Activated B cell treated with CpG ODN at 0.5 μM for 24 hours (primary cell): ENCODE measurements around the gene PAPPA. TPM values are rescaled to one million over a fixed set of nuclear protein-coding genes. Genes with fewer than 3 reads are reported as not detected.

ENCODE experiments used
- ATAC-seq: fragments of 200-7000 bp; cut with Tn5 transposase; one replicate; pipeline ENCODE4 v1.10.0; 2021; ENCODE audit warnings: low read depth, mild to moderate bottlenecking, moderate library complexity
- CTCF ChIA-PET: fragments of 350-600 bp; sonication (Branson Sonifier 250); formaldehyde crosslinking; loops from one replicate; lab custom pipeline; 2021; ENCODE audit warnings: antibody characterized with exemption; lab: Charles Lee
- POLR2A ChIA-PET: fragments of 350-600 bp; sonication (Branson Sonifier 250); formaldehyde crosslinking; loops from one replicate; lab custom pipeline; 2021; ENCODE audit warnings: antibody characterized with exemption; lab: Charles Lee
- DNase-seq: peaks from one replicate; pipeline ENCODE4 v3.0.0; 2022
- H3K27ac Mint-ChIP-seq: one replicate; pipeline ENCODE4 v1.8.0; 2020; ENCODE audit warnings: mixed read lengths
- H3K27me3 Mint-ChIP-seq: one replicate; pipeline ENCODE4 v1.8.0; 2021; ENCODE audit warnings: mixed read lengths
- H3K36me3 Mint-ChIP-seq: one replicate; pipeline ENCODE4 v1.8.0; 2021; ENCODE audit warnings: low read depth, mixed read lengths
- H3K4me1 Mint-ChIP-seq: one replicate; pipeline ENCODE4 v1.8.0; 2021; ENCODE audit warnings: mixed read lengths
- H3K4me3 Mint-ChIP-seq: one replicate; pipeline ENCODE4 v1.8.0; 2020; ENCODE audit warnings: mild to moderate bottlenecking, mixed read lengths
- H3K9me3 Mint-ChIP-seq: one replicate; pipeline ENCODE4 v1.8.0; 2020; ENCODE audit warnings: mixed read lengths
- CTCF ChIP-seq: fragments of 200-600 bp; IDR thresholded peaks from one replicate; pipeline ENCODE4 v1.8.0; 2022; ENCODE audit warnings: antibody characterized with exemption, mild to moderate bottlenecking
- intact Hi-C: fragments of 100-400 bp; cut with micrococcal nuclease; formaldehyde crosslinking; loops from one replicate; pipeline ENCODE4 v1.15.1; 2024
- total RNA-seq: library from RNA; stranded (reverse); gene quantifications from 2 replicates; pipeline ENCODE4 v1.2.3, GENCODE V29; 2022

PAPPA gene
- total RNA-seq, 1 donor from 2014 or later, result not detected

- no peaks in the 10 kb centered on the region for H3K4me1 Mint-ChIP-seq
- ATAC-seq (no peak), DNase-seq (no peak)
- no peaks in the 10 kb centered on the region for H3K36me3 Mint-ChIP-seq
- TF ChIP-seq CTCF, result no peak
- POLR2A ChIA-PET, result no interaction called here
- no peaks in the 10 kb centered on the region for H3K9me3 Mint-ChIP-seq
- peaks cover 2% of the 10 kb centered on the region for H3K27me3 Mint-ChIP-seq
- H3K4me3 Mint-ChIP-seq, result no peak overlapping the region
- intact Hi-C loops, result no loop called here
- H3K27ac Mint-ChIP-seq, result no peak overlapping the region
- CTCF ChIA-PET, result no interaction called here
Measured at GRCh38 chr9:116344416-116344815, 190.8 kb downstream of the PAPPA start.

GRCh38 chr9:116345393-116345792 is 191.8 kb downstream of the PAPPA start:
- ChIA-PET POLR2A (no interaction called here), CTCF (no interaction called here)
- no peaks in the 10 kb centered on the region for H3K9me3 Mint-ChIP-seq
- no peak overlapping the region for H3K27ac Mint-ChIP-seq
- no peak overlapping the region for H3K4me3 Mint-ChIP-seq
- no peaks in the 10 kb centered on the region for H3K36me3 Mint-ChIP-seq
- no peaks in the 10 kb centered on the region for H3K4me1 Mint-ChIP-seq
- no peak for TF ChIP-seq CTCF
- intact Hi-C loops, result no loop called here
- ATAC-seq (no peak), DNase-seq (no peak)
- peaks cover 2% of the 10 kb centered on the region for H3K27me3 Mint-ChIP-seq

- no peak overlapping the region for H3K27ac Mint-ChIP-seq
- no peak for TF ChIP-seq CTCF
- POLR2A ChIA-PET, result no interaction called here
- CTCF ChIA-PET, result no interaction called here
- no peaks in the 10 kb centered on the region for H3K4me1 Mint-ChIP-seq
- intact Hi-C loops, result no loop called here
- H3K36me3 Mint-ChIP-seq, result no peaks in the 10 kb centered on the region
- H3K4me3 Mint-ChIP-seq, result no peak overlapping the region
- DNase-seq (no peak), ATAC-seq (no peak)
- H3K27me3 Mint-ChIP-seq, result peaks cover 2% of the 10 kb centered on the region
- H3K9me3 Mint-ChIP-seq, result no peaks in the 10 kb centered on the region
Measured at GRCh38 chr9:116345817-116346216, 192.2 kb downstream of the PAPPA start.

GRCh38 chr9:116349684-116350083 is 196.1 kb downstream of the PAPPA start:
- no peak overlapping the region for H3K27ac Mint-ChIP-seq
- intact Hi-C loops, result no loop called here
- ChIA-PET POLR2A (no interaction called here), CTCF (no interaction called here)
- H3K4me3 Mint-ChIP-seq, result no peak overlapping the region
- H3K9me3 Mint-ChIP-seq, result no peaks in the 10 kb centered on the region
- DNase-seq (no peak), ATAC-seq (no peak)
- TF ChIP-seq CTCF, result no peak
- no peaks in the 10 kb centered on the region for H3K4me1 Mint-ChIP-seq
- H3K36me3 Mint-ChIP-seq, result no peaks in the 10 kb centered on the region
- H3K27me3 Mint-ChIP-seq, result peaks cover 4% of the 10 kb centered on the region

- intact Hi-C loops, result no loop called here
- TF ChIP-seq CTCF, result no peak
- ATAC-seq (no peak), DNase-seq (no peak)
- Mint-ChIP-seq H3K27ac (no peak overlapping the region), H3K4me3 (no peak overlapping the region), H3K27me3 (peaks cover 2% of the 10 kb centered on the region), H3K4me1 (no peaks in the 10 kb centered on the region), H3K9me3 (no peaks in the 10 kb centered on the region), H3K36me3 (no peaks in the 10 kb centered on the region)
- CTCF ChIA-PET, result no interaction called here
- POLR2A ChIA-PET, result no interaction called here
Measured at GRCh38 chr9:116350213-116350612, 196.6 kb downstream of the PAPPA start.
